Measurements from ENCODE around the gene SLC7A8.

Gene SLC7A8

GRCh38 chr14:23167116-23167847, 16.2 kb downstream of the SLC7A8 start:
- H3K4me1 ChIP-seq (ENCODE audit: control insufficient read depth, low read length) = no peaks in the 10 kb centered on the region
- no peaks in the 10 kb centered on the region for H3K79me2 ChIP-seq (ENCODE audit: control insufficient read depth, low read length)
- no peak overlapping the region for H3K4me3 ChIP-seq (ENCODE audit: low read length)
- no peaks in the 10 kb centered on the region for H3K36me3 ChIP-seq (ENCODE audit: control insufficient read depth, low read length)
- TF ChIP-seq CTCF (IDR thresholded peaks at IDR 0.05; ENCODE audit: low read depth, low read length, poor library complexity, severe bottlenecking) (no peak), EZH2phosphoT487 (IDR thresholded peaks at IDR 0.05; ENCODE audit: borderline replicate concordance, low read length) (no peak)
- H3K27me3 ChIP-seq (ENCODE audit: control insufficient read depth, low read length) = peaks cover 26% of the 10 kb centered on the region
- H4K20me1 ChIP-seq (ENCODE audit: control insufficient read depth, insufficient read depth, low read depth, low read length) = no peaks in the 10 kb centered on the region
- H3K4me2 ChIP-seq (ENCODE audit: low read length) = no peak overlapping the region
- H3F3A ChIP-seq (ENCODE audit: control insufficient read depth, insufficient read depth) = no peaks in the 10 kb centered on the region
- H3K9me2 ChIP-seq (replicated peaks; ENCODE audit: control insufficient read depth, low read length) = no peaks in the 10 kb centered on the region
- H3K27ac ChIP-seq (ENCODE audit: low read depth, low read length) = no peak overlapping the region
- H3K9me3 ChIP-seq (ENCODE audit: control insufficient read depth, insufficient read depth, low read length) = no peaks in the 10 kb centered on the region

- TF ChIP-seq EZH2phosphoT487 (IDR thresholded peaks at IDR 0.05; ENCODE audit: borderline replicate concordance, low read length) = no peak
Observed at GRCh38 chr14:23164949-23165348, 18.5 kb downstream of the SLC7A8 start.

GRCh38 chr14:23164250-23164649, 19.2 kb downstream of the SLC7A8 start:
- no peaks in the 10 kb centered on the region for H3K9me3 ChIP-seq (ENCODE audit: control insufficient read depth, insufficient read depth, low read length)
- TF ChIP-seq CTCF (IDR thresholded peaks at IDR 0.05; ENCODE audit: low read depth, low read length, poor library complexity, severe bottlenecking) = no peak
- TF ChIP-seq EZH2phosphoT487 (IDR thresholded peaks at IDR 0.05; ENCODE audit: borderline replicate concordance, low read length) = no peak
- H3K4me1 ChIP-seq (ENCODE audit: control insufficient read depth, low read length) = no peaks in the 10 kb centered on the region
- H3F3A ChIP-seq (ENCODE audit: control insufficient read depth, insufficient read depth) = no peaks in the 10 kb centered on the region
- H3K79me2 ChIP-seq (ENCODE audit: control insufficient read depth, low read length) = no peaks in the 10 kb centered on the region
- H3K36me3 ChIP-seq (ENCODE audit: control insufficient read depth, low read length) = no peaks in the 10 kb centered on the region
- H4K20me1 ChIP-seq (ENCODE audit: control insufficient read depth, insufficient read depth, low read depth, low read length) = no peaks in the 10 kb centered on the region
- no peak overlapping the region for H3K27ac ChIP-seq (ENCODE audit: low read depth, low read length)
- no peak overlapping the region for H3K4me3 ChIP-seq (ENCODE audit: low read length)
- no peaks in the 10 kb centered on the region for H3K9me2 ChIP-seq (replicated peaks; ENCODE audit: control insufficient read depth, low read length)
- H3K27me3 ChIP-seq (ENCODE audit: control insufficient read depth, low read length) = peaks cover 16% of the 10 kb centered on the region
- H3K4me2 ChIP-seq (ENCODE audit: low read length) = no peak overlapping the region

More at GRCh38 chr14:23164949-23165348, 18.5 kb downstream of the SLC7A8 start:
- no peaks in the 10 kb centered on the region for H3K79me2 ChIP-seq (ENCODE audit: control insufficient read depth, low read length)
- no peak overlapping the region for H3K27ac ChIP-seq (ENCODE audit: low read depth, low read length)
- no peaks in the 10 kb centered on the region for H3K4me1 ChIP-seq (ENCODE audit: control insufficient read depth, low read length)
- no peaks in the 10 kb centered on the region for H4K20me1 ChIP-seq (ENCODE audit: control insufficient read depth, insufficient read depth, low read depth, low read length)
- H3K27me3 ChIP-seq (ENCODE audit: control insufficient read depth, low read length) = peaks cover 17% of the 10 kb centered on the region
- H3K4me2 ChIP-seq (ENCODE audit: low read length) = no peak overlapping the region
- H3K4me3 ChIP-seq (ENCODE audit: low read length) = no peak overlapping the region
- H3K9me2 ChIP-seq (replicated peaks; ENCODE audit: control insufficient read depth, low read length) = no peaks in the 10 kb centered on the region
- no peaks in the 10 kb centered on the region for H3K9me3 ChIP-seq (ENCODE audit: control insufficient read depth, insufficient read depth, low read length)
- no peaks in the 10 kb centered on the region for H3K36me3 ChIP-seq (ENCODE audit: control insufficient read depth, low read length)
- H3F3A ChIP-seq (ENCODE audit: control insufficient read depth, insufficient read depth) = no peaks in the 10 kb centered on the region

- no peaks in the 10 kb centered on the region for H3K9me2 ChIP-seq (replicated peaks; ENCODE audit: control insufficient read depth, low read length)
- TF ChIP-seq CTCF (IDR thresholded peaks at IDR 0.05; ENCODE audit: low read depth, low read length, poor library complexity, severe bottlenecking) (no peak), EZH2phosphoT487 (IDR thresholded peaks at IDR 0.05; ENCODE audit: borderline replicate concordance, low read length) (no peak)
- H4K20me1 ChIP-seq (ENCODE audit: control insufficient read depth, insufficient read depth, low read depth, low read length) = no peaks in the 10 kb centered on the region
- no peaks in the 10 kb centered on the region for H3K79me2 ChIP-seq (ENCODE audit: control insufficient read depth, low read length)
- peaks cover 16% of the 10 kb centered on the region for H3K27me3 ChIP-seq (ENCODE audit: control insufficient read depth, low read length)
- H3K4me2 ChIP-seq (ENCODE audit: low read length) = no peak overlapping the region
- no peak overlapping the region for H3K4me3 ChIP-seq (ENCODE audit: low read length)
- no peaks in the 10 kb centered on the region for H3K36me3 ChIP-seq (ENCODE audit: control insufficient read depth, low read length)
- H3K4me1 ChIP-seq (ENCODE audit: control insufficient read depth, low read length) = no peaks in the 10 kb centered on the region
- H3F3A ChIP-seq (ENCODE audit: control insufficient read depth, insufficient read depth) = no peaks in the 10 kb centered on the region
- no peaks in the 10 kb centered on the region for H3K9me3 ChIP-seq (ENCODE audit: control insufficient read depth, insufficient read depth, low read length)
- no peak overlapping the region for H3K27ac ChIP-seq (ENCODE audit: low read depth, low read length)
Observed at GRCh38 chr14:23163830-23164229, 19.6 kb downstream of the SLC7A8 start.

Data from DOHH2 (cell line).